Measurements from ENCODE around the gene OSBPL5. TPM values are rescaled to one million over a fixed set of nuclear protein-coding genes. Genes with fewer than 3 reads are reported as not detected.

Gene OSBPL5
- total RNA-seq (2022) (85.7 and 115 TPM in 2 replicates), Bru-seq, nascent RNA (percentile 68 among the genes with signal in this experiment), BruChase-seq, experiment 1, labeled RNA remaining after a 6-hour chase (percentile 69 among the genes with signal in this experiment), BruChase-seq, experiment 2, labeled RNA remaining after a 2-hour chase (percentile 67 among the genes with signal in this experiment)
- long read RNA-seq, transcript OSBPL5-201 (22 exons, 3,889 nt), result major isoform, 17 of 150 reads
- long read RNA-seq, partial matches to known transcripts, result 107 of 150 reads
- long read RNA-seq, other reads (novel, unspliced or antisense), result 23 of 150 reads

GRCh38 chr11:3165152-3165705 lies at the start of gene OSBPL5:
Gene OSBPL5, minus strand, starts transcription at chr11:3165310. Its CDS starts 36,162 bp downstream, at chr11:3129148.
- H3K4me1 Mint-ChIP-seq (ENCODE audit: insufficient read depth, unreplicated experiment), result peaks cover 20% of the 10 kb centered on the region
- peak within 1 kb of the TSS; percentile 75 for H3K4me3 Mint-ChIP-seq (ENCODE audit: unreplicated experiment)
- ChIA-PET CTCF (no interaction called here), POLR2A (interaction anchor here (0.7 to 2.0 kb wide), 3 partner anchors 41 to 214 kb away, joined by 3 to 11 read pairs (median 3); partner anchors contain the start of gene ZNF195)
- H3K27me3 Mint-ChIP-seq (ENCODE audit: insufficient read depth, unreplicated experiment), result no peaks in the 10 kb centered on the region
- intact Hi-C loops (cut with micrococcal nuclease), result loop anchor here (5.0 kb wide), 1 partner anchor 43 kb away; no protein-coding TSS in a partner anchor
- peak within 1 kb of the TSS; percentile 6 for H3K27ac Mint-ChIP-seq (ENCODE audit: low read depth, unreplicated experiment)
- BruUV-seq (replicated peaks), result no TSS peak
- TF ChIP-seq CTCF (IDR thresholded peaks at IDR 0.05; ENCODE audit: unreplicated experiment), result no peak
- peak; percentile 65 for DNase-seq (ENCODE audit: unreplicated experiment)
- H3K9me3 Mint-ChIP-seq (ENCODE audit: unreplicated experiment), result no peaks in the 10 kb centered on the region
- H3K36me3 Mint-ChIP-seq (ENCODE audit: insufficient read depth, unreplicated experiment), result no peaks in the 10 kb centered on the region

- no peaks in the 10 kb centered on the region for H3K9me3 Mint-ChIP-seq (ENCODE audit: unreplicated experiment)
- peaks cover 13% of the 10 kb centered on the region for H3K4me1 Mint-ChIP-seq (ENCODE audit: insufficient read depth, unreplicated experiment)
- H3K36me3 Mint-ChIP-seq (ENCODE audit: insufficient read depth, unreplicated experiment), result no peaks in the 10 kb centered on the region
- CTCF ChIA-PET, result interaction anchor here (0.5 to 3.7 kb wide), 5 partner anchors 43 to 177 kb away, joined by 3 to 27 read pairs (median 3); no protein-coding TSS in a partner anchor
- BruUV-seq (replicated peaks), result no TSS peak
- no peak for TF ChIP-seq CTCF (IDR thresholded peaks at IDR 0.05; ENCODE audit: unreplicated experiment)
- H3K27me3 Mint-ChIP-seq (ENCODE audit: insufficient read depth, unreplicated experiment), result peaks cover 69% of the 10 kb centered on the region
- no peak overlapping the region for H3K4me3 Mint-ChIP-seq (ENCODE audit: unreplicated experiment)
- H3K27ac Mint-ChIP-seq (ENCODE audit: low read depth, unreplicated experiment), result no peak overlapping the region
- DNase-seq (ENCODE audit: unreplicated experiment), result no peak
- intact Hi-C loops (cut with micrococcal nuclease), result loop anchor here (10.0 kb wide), 1 partner anchor 190 kb away; no protein-coding TSS in a partner anchor
- POLR2A ChIA-PET, result no interaction called here
Measured at GRCh38 chr11:3214420-3214699, 49.2 kb upstream of the OSBPL5 start.

- Mint-ChIP-seq H3K4me1 (ENCODE audit: insufficient read depth, unreplicated experiment) (peaks cover 13% of the 10 kb centered on the region), H3K4me3 (ENCODE audit: unreplicated experiment) (no peak overlapping the region), H3K27me3 (ENCODE audit: insufficient read depth, unreplicated experiment) (peaks cover 65% of the 10 kb centered on the region), H3K36me3 (ENCODE audit: insufficient read depth, unreplicated experiment) (no peaks in the 10 kb centered on the region), H3K9me3 (ENCODE audit: unreplicated experiment) (no peaks in the 10 kb centered on the region), H3K27ac (ENCODE audit: low read depth, unreplicated experiment) (no peak overlapping the region)
- no peak for DNase-seq (ENCODE audit: unreplicated experiment)
- CTCF ChIA-PET, result interaction anchor here (0.5 to 1.4 kb wide), 3 partner anchors 43 to 123 kb away, joined by 3 to 6 read pairs (median 3); no protein-coding TSS in a partner anchor
- no peak for TF ChIP-seq CTCF (IDR thresholded peaks at IDR 0.05; ENCODE audit: unreplicated experiment)
- POLR2A ChIA-PET, result no interaction called here
- intact Hi-C loops (cut with micrococcal nuclease), result loop anchor here (10.0 kb wide), 1 partner anchor 191 kb away; no protein-coding TSS in a partner anchor
- BruUV-seq (replicated peaks), result no TSS peak
Measured at GRCh38 chr11:3213659-3214419, 48.7 kb upstream of the OSBPL5 start.

DNA sequence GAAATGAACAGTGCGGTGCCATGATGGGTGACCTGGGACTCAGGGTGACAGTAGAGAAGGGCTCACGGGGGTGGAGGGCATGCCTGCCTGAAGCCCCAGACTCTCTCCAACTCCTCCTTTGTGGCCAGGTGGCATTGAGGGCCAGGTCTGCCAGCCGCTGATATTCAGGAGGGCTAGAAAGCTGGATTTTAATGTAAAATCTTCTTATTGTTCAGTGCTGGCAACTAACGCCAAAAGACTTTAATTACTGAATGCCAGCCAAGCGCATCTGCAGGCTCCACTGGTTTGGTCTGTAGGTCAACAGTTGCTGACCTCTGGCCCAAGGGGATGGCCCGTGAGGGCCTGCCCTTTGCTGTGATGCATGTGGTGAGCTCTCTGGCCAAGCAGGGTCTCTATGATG lies 43.2 kb upstream of the OSBPL5 start:
- no peak for TF ChIP-seq CTCF (IDR thresholded peaks at IDR 0.05; ENCODE audit: unreplicated experiment)
- intact Hi-C loops (cut with micrococcal nuclease), result no loop called here
- BruUV-seq (replicated peaks), result no TSS peak
- no peak overlapping the region for H3K27ac Mint-ChIP-seq (ENCODE audit: low read depth, unreplicated experiment)
- no peak for DNase-seq (ENCODE audit: unreplicated experiment)
- H3K4me1 Mint-ChIP-seq (ENCODE audit: insufficient read depth, unreplicated experiment), result peaks cover under 1% of the 10 kb centered on the region
- peaks cover 16% of the 10 kb centered on the region for H3K27me3 Mint-ChIP-seq (ENCODE audit: insufficient read depth, unreplicated experiment)
- ChIA-PET CTCF (interaction anchor here (0.6 to 1.6 kb wide), 2 partner anchors 171 to 200 kb away, joined by 4 to 5 read pairs; no protein-coding TSS in a partner anchor), POLR2A (no interaction called here)
- no peaks in the 10 kb centered on the region for H3K36me3 Mint-ChIP-seq (ENCODE audit: insufficient read depth, unreplicated experiment)
- H3K4me3 Mint-ChIP-seq (ENCODE audit: unreplicated experiment), result no peak overlapping the region
- H3K9me3 Mint-ChIP-seq (ENCODE audit: unreplicated experiment), result no peaks in the 10 kb centered on the region

Measured in MCF 10A (cell line).